K562 (cell line): ENCODE results near the gene TM4SF18.

Experiments
- ATF7 ChIP-seq: fragments of 450-650 bp; IDR thresholded peaks from 2 replicates; pipeline ENCODE4 v1.7.1; 2014; ENCODE audit warnings: mild to moderate bottlenecking, moderate library complexity
- ETV6 ChIP-seq, 3 experiments: fragments of 150-350 bp in 1 of 3; sonication (generic) in 1 of 3; formaldehyde crosslinking in 1 of 3; IDR thresholded peaks; 2 replicates each; pipeline versions ENCODE4 v1.6.1 to v1.8.0; 2014 to 2022; ENCODE audit warnings: borderline replicate concordance in 2 of 3, low read depth in 2 of 3, antibody characterized with exemption in 1 of 3, low read length in 1 of 3, mild to moderate bottlenecking in 1 of 3, missing genetic modification reagents in 1 of 3
- FOXK2 ChIP-seq, 2 experiments: fragments of 450-650 bp; IDR thresholded peaks in 1 of 2; conservative IDR thresholded peaks in 1 of 2; 2 replicates each; pipeline ENCODE4 v1.6.1; 2016; ENCODE audit warnings: low read depth in 2 of 2, mild to moderate bottlenecking in 1 of 2
- MAFK ChIP-seq: IDR thresholded peaks from 2 replicates; pipeline ENCODE4 v1.6.1; 2011; ENCODE audit warnings: low read length, improper control_type of control experiment
- POLR2A ChIP-seq: fragments of 450-650 bp; conservative IDR thresholded peaks from 2 replicates; pipeline ENCODE4 v1.6.1; 2016
- TCF7L2 ChIP-seq: fragments of 150-350 bp; IDR thresholded peaks from 2 replicates; pipeline ENCODE4 v1.6.1; 2016; ENCODE audit warnings: low read depth, mild to moderate bottlenecking, low read length, moderate library complexity
- TOE1 ChIP-seq, 2 experiments: fragments of 450-650 bp in 1 of 2; sonication (generic) in 1 of 2; formaldehyde crosslinking in 1 of 2; IDR thresholded peaks; 2 replicates each; pipeline versions ENCODE4 v1.7.1 to v1.8.0; 2016 to 2022; ENCODE audit warnings: borderline replicate concordance in 2 of 2, mild to moderate bottlenecking in 2 of 2, antibody characterized with exemption in 1 of 2, inconsistent platforms in 1 of 2, low read depth in 1 of 2, missing genetic modification reagents in 1 of 2, moderate library complexity in 1 of 2
- ZNF3 ChIP-seq: fragments of 250-450 bp; sonication (Bioruptor Pico); IDR thresholded peaks from 2 replicates; pipeline ENCODE4 v1.5.0; 2021; ENCODE audit warnings: mild to moderate bottlenecking, moderate library complexity
- TF ChIP-seq, protein P1 (sequence below), 2 experiments: fragments of 450-650 bp in 1 of 2; sonication (generic) in 1 of 2; formaldehyde crosslinking in 1 of 2; IDR thresholded peaks in 1 of 2; conservative IDR thresholded peaks in 1 of 2; 2 replicates each; pipeline versions ENCODE4 v1.6.1 to v1.8.1; 2016 to 2023; ENCODE audit warnings: mild to moderate bottlenecking in 2 of 2, moderate library complexity in 2 of 2, inconsistent platforms in 1 of 2, missing genetic modification reagents in 1 of 2
- TF ChIP-seq, protein P2 (sequence below), 2 experiments: fragments of 450-650 bp; formaldehyde crosslinking in 1 of 2; IDR thresholded peaks; 2 replicates each; pipeline versions ENCODE4 v1.4.0 to v1.6.1; 2014 to 2020; ENCODE audit warnings: mild to moderate bottlenecking in 2 of 2, borderline replicate concordance in 1 of 2, low read depth in 1 of 2
- TF ChIP-seq, protein P3 (sequence below): sonication (generic); formaldehyde crosslinking; IDR thresholded peaks from 2 replicates; pipeline ENCODE4 v1.8.1; 2023; ENCODE audit warnings: mild to moderate bottlenecking, missing genetic modification reagents, moderate library complexity
- TF ChIP-seq, protein P4 (sequence below): fragments of 450-650 bp; conservative IDR thresholded peaks from 2 replicates; pipeline ENCODE4 v1.6.1; 2016; ENCODE audit warnings: missing genetic modification characterization, low read depth, mild to moderate bottlenecking, missing compliant biosample characterization, moderate library complexity

DNA sequence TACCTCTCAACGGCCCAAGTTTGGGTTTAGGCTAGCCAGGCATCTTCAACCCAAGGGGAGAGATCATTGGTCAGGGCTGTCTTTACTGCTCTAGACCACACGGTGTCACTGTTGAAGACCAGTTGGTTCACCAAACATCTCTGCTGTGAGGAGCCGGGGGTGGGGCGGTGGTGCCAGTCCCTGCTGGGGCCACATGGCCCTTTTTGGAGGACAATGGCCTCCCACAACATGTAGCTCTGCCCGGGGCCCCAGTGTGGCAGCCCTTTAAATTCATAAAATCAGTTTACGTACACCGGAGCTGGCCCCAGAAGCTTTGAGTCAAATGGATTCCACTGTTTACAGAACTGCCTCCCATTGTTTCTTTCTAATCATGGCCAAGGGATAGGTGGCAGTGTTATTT lies 19.1 kb upstream of the TM4SF18 start:
- no peak for TF ChIP-seq ETV6 (IDR thresholded peaks at IDR 0.05; ENCODE audit: borderline replicate concordance in 1 of 2, low read depth in 2 of 2, low read length in 1 of 2)
- no peak for TF ChIP-seq ETV6 (CRISPR knock-in tag; IDR thresholded peaks at IDR 0.05; ENCODE audit: borderline replicate concordance)
- no peak for TF ChIP-seq ZNF3 (CRISPR knock-in tag)
- TF ChIP-seq, protein P1, sequence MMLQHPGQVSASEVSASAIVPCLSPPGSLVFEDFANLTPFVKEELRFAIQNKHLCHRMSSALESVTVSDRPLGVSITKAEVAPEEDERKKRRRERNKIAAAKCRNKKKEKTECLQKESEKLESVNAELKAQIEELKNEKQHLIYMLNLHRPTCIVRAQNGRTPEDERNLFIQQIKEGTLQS (IDR thresholded peaks at IDR 0.05) = no peak
- TF ChIP-seq, protein P1 (CRISPR knock-in tag; conservative IDR thresholded peaks at IDR 0.05) = no peak
- TF ChIP-seq POLR2A = no peak
- TF ChIP-seq, protein P2, sequence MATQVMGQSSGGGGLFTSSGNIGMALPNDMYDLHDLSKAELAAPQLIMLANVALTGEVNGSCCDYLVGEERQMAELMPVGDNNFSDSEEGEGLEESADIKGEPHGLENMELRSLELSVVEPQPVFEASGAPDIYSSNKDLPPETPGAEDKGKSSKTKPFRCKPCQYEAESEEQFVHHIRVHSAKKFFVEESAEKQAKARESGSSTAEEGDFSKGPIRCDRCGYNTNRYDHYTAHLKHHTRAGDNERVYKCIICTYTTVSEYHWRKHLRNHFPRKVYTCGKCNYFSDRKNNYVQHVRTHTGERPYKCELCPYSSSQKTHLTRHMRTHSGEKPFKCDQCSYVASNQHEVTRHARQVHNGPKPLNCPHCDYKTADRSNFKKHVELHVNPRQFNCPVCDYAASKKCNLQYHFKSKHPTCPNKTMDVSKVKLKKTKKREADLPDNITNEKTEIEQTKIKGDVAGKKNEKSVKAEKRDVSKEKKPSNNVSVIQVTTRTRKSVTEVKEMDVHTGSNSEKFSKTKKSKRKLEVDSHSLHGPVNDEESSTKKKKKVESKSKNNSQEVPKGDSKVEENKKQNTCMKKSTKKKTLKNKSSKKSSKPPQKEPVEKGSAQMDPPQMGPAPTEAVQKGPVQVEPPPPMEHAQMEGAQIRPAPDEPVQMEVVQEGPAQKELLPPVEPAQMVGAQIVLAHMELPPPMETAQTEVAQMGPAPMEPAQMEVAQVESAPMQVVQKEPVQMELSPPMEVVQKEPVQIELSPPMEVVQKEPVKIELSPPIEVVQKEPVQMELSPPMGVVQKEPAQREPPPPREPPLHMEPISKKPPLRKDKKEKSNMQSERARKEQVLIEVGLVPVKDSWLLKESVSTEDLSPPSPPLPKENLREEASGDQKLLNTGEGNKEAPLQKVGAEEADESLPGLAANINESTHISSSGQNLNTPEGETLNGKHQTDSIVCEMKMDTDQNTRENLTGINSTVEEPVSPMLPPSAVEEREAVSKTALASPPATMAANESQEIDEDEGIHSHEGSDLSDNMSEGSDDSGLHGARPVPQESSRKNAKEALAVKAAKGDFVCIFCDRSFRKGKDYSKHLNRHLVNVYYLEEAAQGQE (IDR thresholded peaks at IDR 0.05; ENCODE audit: borderline replicate concordance) = peak; percentile 26; the same call in 1 of the 2 replicates
- TF ChIP-seq, protein P2 (CRISPR knock-in tag; IDR thresholded peaks at IDR 0.05; ENCODE audit: low read depth) = no peak
- no peak for TF ChIP-seq TCF7L2
- TF ChIP-seq FOXK2 (conservative IDR thresholded peaks at IDR 0.05 in 1 of 2, IDR thresholded peaks at IDR 0.05 in 1 of 2; ENCODE audit: low read depth in 2 of 2) = no peak
- no peak for TF ChIP-seq ATF7
- no peak for TF ChIP-seq TOE1 (IDR thresholded peaks at IDR 0.05; ENCODE audit: borderline replicate concordance)
- TF ChIP-seq TOE1 (CRISPR knock-in tag; IDR thresholded peaks at IDR 0.05; ENCODE audit: borderline replicate concordance, low read depth) = no peak
- TF ChIP-seq, protein P3, sequence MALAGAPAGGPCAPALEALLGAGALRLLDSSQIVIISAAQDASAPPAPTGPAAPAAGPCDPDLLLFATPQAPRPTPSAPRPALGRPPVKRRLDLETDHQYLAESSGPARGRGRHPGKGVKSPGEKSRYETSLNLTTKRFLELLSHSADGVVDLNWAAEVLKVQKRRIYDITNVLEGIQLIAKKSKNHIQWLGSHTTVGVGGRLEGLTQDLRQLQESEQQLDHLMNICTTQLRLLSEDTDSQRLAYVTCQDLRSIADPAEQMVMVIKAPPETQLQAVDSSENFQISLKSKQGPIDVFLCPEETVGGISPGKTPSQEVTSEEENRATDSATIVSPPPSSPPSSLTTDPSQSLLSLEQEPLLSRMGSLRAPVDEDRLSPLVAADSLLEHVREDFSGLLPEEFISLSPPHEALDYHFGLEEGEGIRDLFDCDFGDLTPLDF = no peak
- TF ChIP-seq MAFK = no peak
- TF ChIP-seq, protein P4, sequence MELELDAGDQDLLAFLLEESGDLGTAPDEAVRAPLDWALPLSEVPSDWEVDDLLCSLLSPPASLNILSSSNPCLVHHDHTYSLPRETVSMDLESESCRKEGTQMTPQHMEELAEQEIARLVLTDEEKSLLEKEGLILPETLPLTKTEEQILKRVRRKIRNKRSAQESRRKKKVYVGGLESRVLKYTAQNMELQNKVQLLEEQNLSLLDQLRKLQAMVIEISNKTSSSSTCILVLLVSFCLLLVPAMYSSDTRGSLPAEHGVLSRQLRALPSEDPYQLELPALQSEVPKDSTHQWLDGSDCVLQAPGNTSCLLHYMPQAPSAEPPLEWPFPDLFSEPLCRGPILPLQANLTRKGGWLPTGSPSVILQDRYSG = no peak
